ENCODE results near the gene FCHSD2. TPM values are rescaled to one million over a fixed set of nuclear protein-coding genes. Genes with fewer than 3 reads are reported as not detected.
A peak's percentile ranks its signal among the peaks of the same experiment; 100 is the strongest.
"Not testable (repeated sequence)": the region's sequence is repeated elsewhere in the genome, so short reads cannot be mapped to it uniquely, and the experiment has no call there.

FCHSD2 gene
- total and polyA plus RNA-seq, 3 experiments from 2014 or later = 21.2 to 28.3 (median 28.0) TPM

GRCh38 chr11:73085189-73085875 is 56.8 kb downstream of the FCHSD2 start:
- Histone ChIP-seq H3K4me3 (ENCODE audit: low read length) (no peak overlapping the region), H3K27me3 (ENCODE audit: insufficient read depth, low read length, poor library complexity, severe bottlenecking) (no peaks in the 10 kb centered on the region), H3K9me3 (ENCODE audit: low read length) (no peaks in the 10 kb centered on the region), H3K36me3 (ENCODE audit: insufficient read depth, low read length) (no peaks in the 10 kb centered on the region), H3K4me1 (ENCODE audit: insufficient read depth, low read length) (no peaks in the 10 kb centered on the region), H3K27ac (ENCODE audit: low read depth, low read length) (no peak overlapping the region)
- H3K27me3 Mint-ChIP-seq = no peaks in the 10 kb centered on the region
- H3K4me3 Mint-ChIP-seq = no peak overlapping the region
- no peaks in the 10 kb centered on the region for H3K9me3 Mint-ChIP-seq
- H3K4me1 Mint-ChIP-seq = peaks cover 14 to 41% (median 35%) of the 10 kb centered on the region in 3 donors
- ChIA-PET POLR2A (no interaction called here), CTCF (no interaction called here)
- no peak for DNase-seq
- H3K36me3 Mint-ChIP-seq = peaks cover 0 to 23% (median 14%) of the 10 kb centered on the region in 3 donors
- H3K27ac Mint-ChIP-seq = peak overlapping the region in 2 of 8 donors; percentile 5 to 37

DNA sequence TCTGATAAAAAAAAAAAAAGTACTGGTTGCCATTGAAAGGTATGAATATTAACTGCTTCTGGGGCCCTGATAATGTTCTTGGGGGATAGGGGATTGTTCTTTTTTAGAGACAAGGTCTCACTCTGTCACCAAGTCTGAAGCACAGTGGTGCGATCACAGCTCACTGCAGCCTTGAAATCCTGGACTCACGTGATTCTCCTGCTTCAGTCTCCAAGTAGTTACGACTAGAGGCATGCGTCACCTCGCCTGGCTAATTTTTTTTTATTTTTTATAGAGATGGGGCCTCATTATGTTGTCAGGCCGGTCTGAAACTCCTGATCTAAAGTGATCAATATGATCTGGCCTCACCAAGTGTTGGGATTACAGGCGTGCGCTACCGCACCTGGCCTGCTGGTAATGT is 63.5 kb downstream of the FCHSD2 start:
- H3K4me1 Mint-ChIP-seq = peaks cover 20 to 32% (median 27%) of the 10 kb centered on the region in 3 donors
- no peaks in the 10 kb centered on the region for H3K36me3 ChIP-seq (ENCODE audit: insufficient read depth, low read length)
- peaks cover 18 to 38% (median 19%) of the 10 kb centered on the region in 3 donors for H3K36me3 Mint-ChIP-seq
- no peaks in the 10 kb centered on the region for H3K27me3 Mint-ChIP-seq
- H3K27ac Mint-ChIP-seq = no peak overlapping the region
- POLR2A ChIA-PET = interaction anchor here (0.6 kb wide), 1 partner anchor 300 kb away, joined by 5 read pairs; no protein-coding TSS in a partner anchor
- DNase-seq = no peak
- H3K4me3 ChIP-seq (ENCODE audit: low read length) = no peak overlapping the region
- H3K4me3 Mint-ChIP-seq = no peak overlapping the region
- H3K9me3 ChIP-seq (ENCODE audit: low read length) = no peaks in the 10 kb centered on the region
- no peaks in the 10 kb centered on the region for H3K27me3 ChIP-seq (ENCODE audit: insufficient read depth, low read length, poor library complexity, severe bottlenecking)
- peaks cover 5% of the 10 kb centered on the region for H3K4me1 ChIP-seq (ENCODE audit: insufficient read depth, low read length)
- CTCF ChIA-PET = no interaction called here
- H3K27ac ChIP-seq (ENCODE audit: low read depth, low read length) = no peak overlapping the region
- H3K9me3 Mint-ChIP-seq = peaks cover 0 to 13% (median 7%) of the 10 kb centered on the region in 5 donors

GRCh38 chr11:73077454-73077853 is 64.7 kb downstream of the FCHSD2 start:
- Histone ChIP-seq H3K9me3 (ENCODE audit: low read length) (no peaks in the 10 kb centered on the region), H3K36me3 (ENCODE audit: insufficient read depth, low read length) (no peaks in the 10 kb centered on the region), H3K4me3 (ENCODE audit: low read length) (no peak overlapping the region), H3K4me1 (ENCODE audit: insufficient read depth, low read length) (peaks cover 17% of the 10 kb centered on the region), H3K27me3 (ENCODE audit: insufficient read depth, low read length, poor library complexity, severe bottlenecking) (no peaks in the 10 kb centered on the region), H3K27ac (ENCODE audit: low read depth, low read length) (no peak overlapping the region)
- no peak for DNase-seq
- Mint-ChIP-seq H3K4me1 (peaks cover 30 to 44% (median 38%) of the 10 kb centered on the region in 3 donors), H3K9me3 (peaks cover 0 to 13% (median 7%) of the 10 kb centered on the region in 5 donors), H3K36me3 (peaks cover 18 to 32% (median 19%) of the 10 kb centered on the region in 3 donors), H3K27ac (peak overlapping the region in 1 of 8 donors; percentile 80), H3K4me3 (peak overlapping the region in 1 of 7 donors; percentile 7), H3K27me3 (no peaks in the 10 kb centered on the region)
- CTCF ChIA-PET = no interaction called here
- POLR2A ChIA-PET = no interaction called here

DNA sequence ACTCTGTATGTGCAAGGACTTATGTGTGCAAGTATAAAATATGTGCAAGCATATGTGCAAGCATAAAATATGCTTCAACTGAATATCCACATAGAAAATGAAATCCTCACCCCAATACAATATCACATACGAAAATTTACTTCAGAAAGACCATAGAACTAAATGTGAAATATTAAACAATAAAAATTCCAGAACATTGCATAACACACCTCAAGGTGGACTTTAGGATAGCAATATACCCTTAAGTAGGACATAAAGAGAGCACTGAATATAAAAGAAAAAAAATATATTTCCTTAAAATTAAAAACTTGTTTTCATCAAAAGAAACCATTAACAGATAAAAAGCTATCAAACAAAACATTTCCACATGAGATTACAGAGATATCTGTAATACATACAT is 67.8 kb downstream of the FCHSD2 start:
- Histone ChIP-seq H3K27me3 (ENCODE audit: insufficient read depth, low read length, poor library complexity, severe bottlenecking) (no peaks in the 10 kb centered on the region), H3K36me3 (ENCODE audit: insufficient read depth, low read length) (no peaks in the 10 kb centered on the region), H3K4me1 (ENCODE audit: insufficient read depth, low read length) (peaks cover 17% of the 10 kb centered on the region), H3K4me3 (ENCODE audit: low read length) (no peak overlapping the region), H3K27ac (ENCODE audit: low read depth, low read length) (no peak overlapping the region), H3K9me3 (ENCODE audit: low read length) (no peaks in the 10 kb centered on the region)
- Mint-ChIP-seq H3K27ac (peak overlapping the region in 1 of 8 donors; percentile 44), H3K4me3 (peak overlapping the region in 1 of 7 donors; percentile 12), H3K27me3 (no peaks in the 10 kb centered on the region), H3K9me3 (peaks cover 0 to 13% (median 7%) of the 10 kb centered on the region in 5 donors), H3K36me3 (peaks cover 14 to 24% (median 19%) of the 10 kb centered on the region in 3 donors), H3K4me1 (peaks cover 39 to 56% (median 47%) of the 10 kb centered on the region in 3 donors)
- ChIA-PET CTCF (no interaction called here), POLR2A (no interaction called here)
- DNase-seq = no peak

GRCh38 chr11:73072935-73073481 is 69.1 kb downstream of the FCHSD2 start:
- H3K27me3 Mint-ChIP-seq = no peaks in the 10 kb centered on the region
- H3K27ac ChIP-seq (ENCODE audit: low read depth, low read length) = no peak overlapping the region
- peaks cover 0 to 10% (median 7%) of the 10 kb centered on the region in 5 donors for H3K9me3 Mint-ChIP-seq
- peaks cover 9 to 13% (median 12%) of the 10 kb centered on the region in 3 donors for H3K36me3 Mint-ChIP-seq
- CTCF ChIA-PET = no interaction called here
- no peak for DNase-seq
- POLR2A ChIA-PET = interaction anchor here (1.0 kb wide), 1 partner anchor 69 kb away, joined by 3 read pairs; the partner anchor contains the start of gene FCHSD2
- H3K27me3 ChIP-seq (ENCODE audit: insufficient read depth, low read length, poor library complexity, severe bottlenecking) = no peaks in the 10 kb centered on the region
- H3K4me3 Mint-ChIP-seq = peak overlapping the region in 6 of 7 donors; percentile 7 to 62 (median 40)
- no peaks in the 10 kb centered on the region for H3K36me3 ChIP-seq (ENCODE audit: insufficient read depth, low read length)
- peaks cover 17% of the 10 kb centered on the region for H3K4me1 ChIP-seq (ENCODE audit: insufficient read depth, low read length)
- no peaks in the 10 kb centered on the region for H3K9me3 ChIP-seq (ENCODE audit: low read length)
- no peak overlapping the region for H3K4me3 ChIP-seq (ENCODE audit: low read length)
- H3K4me1 Mint-ChIP-seq = peaks cover 39 to 57% (median 48%) of the 10 kb centered on the region in 3 donors
- peak overlapping the region; percentile 6 to 87 (median 61) for H3K27ac Mint-ChIP-seq

DNA sequence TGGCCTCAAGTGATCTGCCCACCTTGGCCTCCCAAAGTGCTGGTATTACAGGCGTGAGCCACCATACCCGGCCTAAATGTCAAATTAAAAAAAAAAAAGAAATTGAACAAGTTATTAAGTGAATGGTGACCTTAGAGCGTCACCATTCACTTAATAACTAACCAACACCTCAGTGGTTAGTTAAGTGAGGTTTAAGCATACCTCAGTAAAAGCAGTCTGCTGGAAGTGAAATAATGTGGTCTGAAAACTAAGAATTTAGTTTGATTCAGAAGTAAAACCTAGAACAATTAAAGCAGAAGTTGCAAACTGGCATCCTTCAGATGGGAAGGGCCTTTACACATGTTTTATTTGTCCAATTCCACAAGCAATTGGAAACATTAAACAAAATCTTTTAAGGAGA is 71.5 kb downstream of the FCHSD2 start:
- Histone ChIP-seq H3K4me1 (ENCODE audit: insufficient read depth, low read length) (peaks cover 17% of the 10 kb centered on the region), H3K9me3 (ENCODE audit: low read length) (no peaks in the 10 kb centered on the region), H3K4me3 (ENCODE audit: low read length) (no peak overlapping the region), H3K36me3 (ENCODE audit: insufficient read depth, low read length) (no peaks in the 10 kb centered on the region), H3K27me3 (ENCODE audit: insufficient read depth, low read length, poor library complexity, severe bottlenecking) (no peaks in the 10 kb centered on the region), H3K27ac (ENCODE audit: low read depth, low read length) (no peak overlapping the region)
- ChIA-PET POLR2A (no interaction called here), CTCF (no interaction called here)
- no peak overlapping the region for H3K4me3 Mint-ChIP-seq
- no peaks in the 10 kb centered on the region for H3K9me3 Mint-ChIP-seq
- no peak for DNase-seq
- peaks cover 44 to 74% (median 58%) of the 10 kb centered on the region in 3 donors for H3K4me1 Mint-ChIP-seq
- H3K27me3 Mint-ChIP-seq = no peaks in the 10 kb centered on the region
- no peak overlapping the region for H3K27ac Mint-ChIP-seq
- H3K36me3 Mint-ChIP-seq = peaks cover 2 to 8% (median 2%) of the 10 kb centered on the region in 3 donors

GRCh38 chr11:73061857-73062424 is 80.2 kb downstream of the FCHSD2 start:
- Mint-ChIP-seq H3K27ac (peak overlapping the region in 1 of 8 donors; percentile 35), H3K4me1 (peaks cover 31 to 56% (median 48%) of the 10 kb centered on the region in 3 donors), H3K4me3 (peak overlapping the region in 1 of 7 donors; percentile 25), H3K36me3 (peaks cover 3 to 11% (median 8%) of the 10 kb centered on the region in 3 donors)
- H3K9me3 Mint-ChIP-seq; H3K27me3 Mint-ChIP-seq; H3K4me3 ChIP-seq (ENCODE audit: low read length); H3K9me3 ChIP-seq (ENCODE audit: low read length); POLR2A ChIA-PET; H3K36me3 ChIP-seq (ENCODE audit: insufficient read depth, low read length); H3K27me3 ChIP-seq (ENCODE audit: insufficient read depth, low read length, poor library complexity, severe bottlenecking); DNase-seq; H3K27ac ChIP-seq (ENCODE audit: low read depth, low read length); H3K4me1 ChIP-seq (ENCODE audit: insufficient read depth, low read length); CTCF ChIA-PET: not testable (repeated sequence)

DNA sequence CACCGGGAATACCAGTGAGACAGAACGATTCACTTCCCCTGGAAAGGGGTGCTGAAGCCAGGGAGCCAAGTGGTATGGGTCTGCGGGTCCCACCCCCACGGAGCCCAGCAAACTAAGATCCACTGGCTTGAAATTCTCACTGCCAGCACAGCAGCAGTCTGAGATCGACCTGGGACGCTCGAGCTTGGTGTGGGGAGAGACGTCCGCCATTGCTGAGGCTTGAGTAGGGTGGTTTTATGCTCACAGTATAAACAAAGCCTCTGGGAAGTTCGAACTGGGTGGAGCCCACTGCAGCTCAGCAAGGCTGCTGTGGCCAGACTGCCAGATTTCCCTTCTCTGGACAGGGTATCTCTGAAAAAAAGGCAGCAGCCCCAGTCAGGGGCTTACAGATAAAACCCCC is 80.7 kb downstream of the FCHSD2 start:
- H3K9me3 ChIP-seq (ENCODE audit: low read length); H3K4me3 ChIP-seq (ENCODE audit: low read length); H3K27ac Mint-ChIP-seq; DNase-seq; H3K36me3 ChIP-seq (ENCODE audit: insufficient read depth, low read length); H3K4me3 Mint-ChIP-seq; H3K27me3 Mint-ChIP-seq; POLR2A ChIA-PET; H3K4me1 ChIP-seq (ENCODE audit: insufficient read depth, low read length); H3K9me3 Mint-ChIP-seq; H3K27ac ChIP-seq (ENCODE audit: low read depth, low read length); CTCF ChIA-PET; H3K27me3 ChIP-seq (ENCODE audit: insufficient read depth, low read length, poor library complexity, severe bottlenecking): not testable (repeated sequence)
- Mint-ChIP-seq H3K36me3 (peaks cover 3 to 11% (median 8%) of the 10 kb centered on the region in 3 donors), H3K4me1 (peaks cover 33 to 54% (median 51%) of the 10 kb centered on the region in 3 donors)

Data from CD8-positive, alpha-beta memory T cell (primary cell).